Activated T-cell treated with anti-CD3 and anti-CD28 coated beads, Interleukin-2, amount 50 U/mL, for 1 hour (primary cell): ENCODE results near the gene PXK.
"Not testable (repeated sequence)": the region's sequence is repeated elsewhere in the genome, so short reads cannot be mapped to it uniquely, and the experiment has no call there.

Experiments used
- DNase-seq: peaks from one replicate; pipeline ENCODE4 v3.0.0-alpha.2; 2020

Gene PXK

DNA sequence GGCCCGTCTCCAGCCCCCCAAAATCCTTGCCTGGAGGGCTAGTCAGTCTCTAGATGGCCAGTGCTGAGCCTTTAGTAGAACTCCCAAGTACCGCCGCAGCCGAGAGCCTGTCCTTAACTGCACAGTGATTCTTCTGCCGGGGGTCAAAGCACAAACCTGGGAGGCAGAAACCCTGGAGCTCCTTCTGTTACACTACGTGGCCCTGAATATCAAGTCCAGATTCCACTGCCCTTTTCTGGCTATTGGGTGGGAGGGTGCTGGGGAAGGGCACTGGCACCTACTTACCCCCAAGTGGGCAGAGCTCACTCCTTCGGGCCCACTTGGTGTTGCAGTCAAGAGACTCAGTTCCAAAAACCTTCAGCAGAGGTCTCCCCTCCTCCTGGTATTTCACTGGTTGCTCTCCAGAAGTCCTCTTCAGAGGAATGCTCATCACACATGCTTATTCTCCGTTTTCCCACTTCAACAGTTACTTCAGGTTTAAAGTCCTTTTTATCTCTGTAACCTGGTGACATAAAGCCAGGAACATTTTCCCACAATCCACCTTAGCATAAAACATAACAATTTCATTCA, 90.1 kb downstream of the PXK start:
- no peak for DNase-seq

DNA sequence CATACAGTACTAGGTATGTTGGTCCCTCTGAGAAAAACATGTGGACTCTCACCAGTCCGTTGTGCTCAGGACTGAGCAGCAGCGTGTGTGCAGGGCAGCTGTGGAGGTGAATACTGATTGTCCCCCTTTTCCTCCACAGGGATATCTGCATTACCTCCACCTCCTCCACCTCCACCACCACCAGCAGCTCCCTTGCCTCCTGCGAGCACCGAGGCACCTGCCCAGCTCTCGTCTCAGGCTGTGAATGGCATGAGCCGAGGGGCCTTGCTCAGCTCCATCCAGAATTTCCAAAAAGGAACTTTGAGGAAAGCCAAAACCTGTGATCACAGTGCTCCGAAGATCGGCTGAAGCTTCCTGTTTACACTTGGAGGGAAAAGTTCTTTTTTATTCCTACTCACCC, 91.9 kb downstream of the PXK start:
- no peak for DNase-seq

DNA sequence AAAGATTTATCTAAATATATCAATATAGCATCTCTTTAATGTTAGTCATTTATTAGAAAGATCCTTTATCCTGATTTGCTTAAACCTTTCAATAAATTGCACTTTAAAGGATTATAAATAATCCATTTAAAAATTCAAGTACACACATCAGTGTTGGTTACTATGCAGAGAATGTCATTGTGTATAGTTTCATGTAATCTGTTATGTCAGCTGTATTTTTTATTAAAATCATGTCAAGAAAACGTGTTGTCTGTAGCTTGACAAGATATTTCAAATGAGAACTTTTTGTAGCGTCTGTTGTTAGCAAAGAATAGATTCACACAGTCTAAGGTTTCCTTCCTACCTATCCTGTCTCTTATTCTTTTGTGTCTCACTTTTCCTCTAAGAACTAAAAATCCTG, 93.1 kb downstream of the PXK start:
- DNase-seq, result no peak

DNA sequence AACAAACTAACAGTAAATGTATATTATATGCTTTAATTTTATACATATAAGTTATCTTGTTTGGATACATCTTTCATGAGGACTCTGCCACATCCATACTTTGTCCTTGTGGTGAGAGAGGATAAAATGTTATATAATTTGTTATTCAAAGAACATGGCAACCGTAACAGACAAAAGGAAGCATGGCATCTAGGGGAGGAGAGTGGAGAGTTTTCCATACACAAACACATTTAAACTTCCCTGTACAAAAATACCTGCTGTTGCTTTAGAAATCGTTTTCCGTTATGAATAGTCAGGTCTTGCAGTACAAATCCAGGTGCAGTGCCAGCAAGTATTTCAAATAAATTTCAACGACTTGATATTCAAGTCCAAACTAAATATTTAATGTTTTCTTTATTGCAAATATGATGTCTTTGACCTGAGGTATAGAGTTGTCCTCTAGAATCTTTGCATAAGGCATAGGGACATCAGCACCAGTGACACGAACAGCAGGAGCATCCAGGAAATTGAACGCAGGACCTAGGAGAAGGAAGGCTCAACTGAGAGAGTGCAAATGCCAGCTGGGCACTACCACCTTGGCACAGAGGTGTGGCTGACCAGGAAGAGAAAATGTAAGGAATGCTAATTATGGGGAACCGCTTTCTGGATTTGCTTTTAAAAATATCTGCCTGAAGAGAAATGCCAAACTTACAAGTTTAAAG, 95.1 kb downstream of the PXK start:
- DNase-seq, result no peak

DNA sequence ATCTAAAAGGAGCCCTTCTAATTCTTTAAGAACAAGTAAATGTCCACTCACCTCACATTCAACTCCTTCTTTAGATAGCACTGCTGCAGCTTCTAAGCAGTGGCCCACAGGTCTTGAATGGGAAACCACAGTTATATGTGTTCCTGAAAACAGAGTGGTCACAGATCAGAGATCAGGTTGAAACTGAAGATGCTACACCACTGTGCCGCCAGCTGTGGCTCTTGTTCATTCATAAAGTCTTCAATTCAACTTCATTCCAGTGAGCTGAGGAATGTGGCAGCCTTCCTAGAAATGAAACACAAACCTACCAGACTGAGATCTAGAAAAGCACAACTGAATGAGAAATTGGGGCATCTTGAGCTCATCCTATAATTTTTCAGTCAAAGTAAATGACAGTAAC, 97.0 kb downstream of the PXK start:
- no peak for DNase-seq

DNA sequence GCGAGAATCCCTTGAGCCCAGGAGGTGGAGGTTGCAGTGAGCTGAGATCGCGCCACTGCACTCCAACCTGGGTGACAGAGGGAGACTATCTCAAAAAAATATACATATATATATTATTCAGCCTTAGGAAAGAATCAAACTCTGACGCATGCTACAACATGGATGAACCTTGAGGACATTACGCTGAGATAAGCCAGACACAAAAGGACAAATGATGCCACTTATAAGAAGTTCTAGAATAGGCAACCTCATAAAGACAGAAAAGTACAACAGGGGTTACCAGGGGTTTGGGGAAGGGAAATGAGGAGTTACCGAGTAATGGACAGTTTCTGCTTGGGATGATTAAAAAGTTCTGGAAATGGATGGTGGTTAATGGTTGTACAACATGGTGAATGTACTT, 100.2 kb downstream of the PXK start:
- DNase-seq, result no peak

DNA sequence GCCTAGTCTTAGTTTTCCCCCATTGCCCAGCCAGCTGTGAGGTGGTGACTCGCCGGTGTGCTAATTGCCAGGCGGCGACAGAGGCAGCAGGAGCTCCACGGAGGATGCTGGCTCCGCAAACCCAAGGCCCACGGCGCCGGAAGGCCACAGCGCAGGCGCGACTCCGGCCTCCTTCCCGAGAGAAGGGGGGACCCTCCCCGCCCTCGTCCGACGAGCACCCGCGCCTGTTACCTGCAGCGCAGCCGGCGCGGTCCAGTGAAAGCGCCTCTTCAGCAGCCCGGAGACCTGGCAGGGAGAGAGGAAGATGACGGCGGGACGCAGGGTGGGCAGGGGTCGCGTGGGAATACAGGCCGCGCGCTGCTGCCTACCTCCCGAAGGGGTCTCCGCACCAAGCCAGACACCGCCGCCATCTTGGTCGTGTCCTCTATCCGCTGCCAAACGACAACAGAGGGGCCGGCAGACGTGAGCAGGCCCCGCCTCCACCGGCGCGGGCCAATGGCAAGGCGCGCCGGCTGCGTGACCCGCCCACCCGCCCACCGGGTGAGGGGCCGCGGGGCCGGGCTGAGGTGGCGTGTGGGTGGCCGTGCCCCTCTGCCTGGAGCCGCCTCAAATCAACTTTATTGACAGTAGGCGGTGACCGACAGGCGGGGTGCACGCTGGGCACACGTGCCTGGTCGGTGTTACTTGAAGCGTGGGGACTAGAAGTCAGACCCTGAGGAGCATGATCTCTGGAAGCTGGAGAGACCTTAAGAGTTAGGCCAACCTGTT, 100.9 kb downstream of the PXK start, which contains the start of gene PDHB:
Gene PDHB, minus strand, starts transcription at position 433 of the 768 bp plus-strand sequence. Its CDS starts 23 bp downstream, at position 410.
- DNase-seq, result peak; percentile 89

DNA sequence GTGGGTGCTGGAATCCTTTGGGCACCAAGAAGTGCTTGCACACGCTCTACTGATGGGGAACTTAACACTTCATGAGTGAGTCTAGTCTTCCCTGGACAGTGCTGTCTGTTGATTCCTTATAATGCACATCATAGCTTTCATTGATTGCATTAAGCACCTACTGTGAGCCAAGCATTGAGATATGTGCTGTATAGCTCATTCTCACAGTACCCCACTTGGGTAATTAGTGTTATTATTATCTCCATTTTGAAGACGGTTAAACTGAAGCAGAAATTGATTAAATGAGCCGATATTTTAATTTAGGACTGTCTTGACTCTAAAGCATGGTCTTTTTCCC, 101.4 kb downstream of the PXK start:
- no peak for DNase-seq

DNA sequence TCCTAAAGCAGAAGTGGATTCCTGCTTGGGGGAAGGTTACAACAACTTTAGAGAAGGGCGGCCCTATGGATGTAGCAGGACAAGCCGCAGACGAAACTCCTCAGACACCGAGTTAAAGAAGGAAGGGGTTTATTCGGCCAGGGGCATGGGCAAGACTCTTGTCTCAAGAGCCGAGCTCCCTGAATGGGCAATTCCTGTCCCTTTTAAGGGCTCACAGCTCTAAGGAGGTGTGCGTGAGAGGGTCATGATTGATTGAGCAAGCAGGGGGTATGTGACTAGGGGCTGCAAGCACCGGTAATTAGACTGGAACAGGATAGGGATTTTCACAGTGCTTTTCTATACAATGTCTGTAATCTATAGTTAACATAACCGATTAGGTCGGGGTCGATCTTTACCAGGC, 101.8 kb downstream of the PXK start:
- DNase-seq, result no peak

DNA sequence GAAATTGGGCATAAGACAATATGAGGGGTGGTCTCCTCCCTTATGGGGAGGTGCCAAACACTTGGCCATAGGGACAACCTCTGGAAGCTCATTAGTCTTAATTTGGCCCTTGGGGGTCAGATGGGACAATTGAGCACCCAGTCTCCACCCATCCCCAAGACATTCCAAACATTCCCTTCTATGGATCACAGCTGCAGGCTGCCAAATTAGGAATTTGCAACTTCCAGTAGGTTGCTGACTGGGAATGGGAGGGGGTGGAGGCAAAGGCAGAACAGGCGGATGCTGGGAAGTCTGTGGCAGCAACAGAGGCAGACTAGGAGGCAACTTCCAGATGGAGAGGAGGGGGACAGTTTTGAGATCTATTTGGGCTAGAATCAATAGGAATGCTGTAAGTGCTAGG, 102.3 kb downstream of the PXK start:
- no peak for DNase-seq

DNA sequence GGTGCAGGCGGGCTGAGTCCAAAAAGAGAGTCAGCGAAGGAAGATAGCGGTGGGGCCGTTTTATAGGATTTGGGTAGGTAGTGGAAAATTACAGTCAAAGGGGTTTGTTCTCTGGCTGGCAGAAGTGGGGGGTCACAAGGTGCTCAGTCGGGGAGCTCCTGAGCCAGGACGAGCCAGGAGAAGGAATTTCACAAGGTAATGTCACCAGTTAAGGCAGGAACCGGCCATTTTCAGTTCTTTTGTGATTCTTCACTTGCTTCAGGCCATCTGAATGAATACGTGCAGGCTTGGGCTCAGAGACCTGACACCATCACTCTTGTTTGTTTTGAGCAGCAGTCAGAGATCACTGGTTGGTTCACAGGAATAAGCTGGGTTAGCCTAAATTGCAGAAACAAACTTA, 104.6 kb downstream of the PXK start:
- not testable (repeated sequence) for DNase-seq

DNA sequence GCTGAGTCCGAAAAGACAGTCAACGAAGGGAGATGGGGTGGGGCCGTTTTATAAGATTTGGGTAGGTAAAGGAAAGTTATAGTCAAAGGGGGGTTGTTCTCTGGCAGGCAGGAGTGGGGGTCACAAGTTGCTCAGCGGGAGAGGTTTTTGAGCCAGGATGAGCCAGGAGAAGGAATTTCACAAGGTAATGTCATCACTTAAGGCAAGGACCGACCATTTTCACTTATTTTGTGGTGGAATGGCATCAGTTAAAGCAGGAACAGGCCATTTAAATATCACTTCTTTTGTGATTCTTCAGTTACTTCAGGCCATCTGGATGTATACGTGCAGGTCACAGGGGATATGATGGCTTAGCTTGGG, 108.3 kb downstream of the PXK start:
- not testable (repeated sequence) for DNase-seq

DNA sequence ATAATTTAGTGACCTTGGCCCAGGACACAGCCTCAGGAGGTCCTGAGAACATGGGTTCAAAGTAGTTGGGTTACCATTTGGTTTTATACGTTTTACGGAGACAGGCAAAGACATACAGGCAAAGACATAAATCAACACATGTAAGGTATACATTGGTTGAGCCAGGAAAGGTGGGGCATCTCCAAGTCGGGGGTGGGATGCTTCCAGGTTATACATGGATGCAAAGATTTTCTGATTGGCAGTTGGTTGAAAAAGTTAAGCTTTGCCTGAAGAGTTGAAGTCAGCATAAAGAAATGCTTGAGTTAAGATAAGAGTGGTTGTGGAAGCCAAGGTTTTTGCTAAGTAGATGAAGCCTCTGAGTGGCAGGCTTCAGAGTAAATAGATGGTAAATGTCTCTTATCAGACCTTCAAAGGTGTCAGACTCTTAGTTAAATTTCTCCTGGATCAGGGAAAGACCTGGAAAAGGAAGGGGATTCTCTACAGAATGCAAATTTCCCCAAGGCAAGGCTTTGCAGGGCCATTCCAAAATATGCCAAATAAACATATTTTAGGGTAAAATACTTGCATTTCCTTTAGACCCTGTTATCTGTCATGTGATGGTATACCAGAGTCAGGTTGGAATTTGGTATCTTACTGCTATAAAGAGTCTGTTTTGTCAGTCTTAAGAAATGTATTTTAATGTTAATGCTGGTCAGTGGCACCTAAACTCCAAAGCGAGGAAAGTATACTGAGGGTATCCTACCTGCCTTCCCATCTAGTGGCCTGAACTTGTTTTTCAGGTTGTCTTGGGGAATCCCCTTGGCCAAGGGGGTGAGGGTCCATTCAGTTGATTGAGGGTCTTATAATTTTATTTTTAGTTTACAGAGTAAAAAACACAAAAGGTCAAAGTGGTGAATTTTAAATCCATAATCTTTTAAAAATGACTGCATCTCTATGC, 109.1 kb downstream of the PXK start:
- no peak for DNase-seq

DNA sequence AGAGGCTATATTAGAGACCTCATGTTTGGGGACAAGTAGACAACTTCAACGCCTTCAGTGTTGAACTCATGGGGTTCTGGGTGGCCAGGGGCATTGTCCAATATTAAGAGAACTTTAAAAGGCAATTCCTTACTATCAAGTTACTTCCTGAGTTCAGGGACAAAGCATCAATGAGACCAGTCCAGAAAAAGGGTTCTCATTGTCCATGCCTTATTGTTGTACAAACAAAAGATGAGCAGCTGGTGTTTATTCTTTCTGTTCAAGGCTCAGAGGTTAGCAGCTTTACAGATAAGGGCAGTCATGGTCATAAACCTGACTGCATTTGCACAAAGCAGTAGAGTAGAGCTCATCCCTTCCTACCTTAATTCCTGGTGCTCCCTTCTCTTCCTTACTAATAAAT, 119.5 kb downstream of the PXK start:
- no peak for DNase-seq

DNA sequence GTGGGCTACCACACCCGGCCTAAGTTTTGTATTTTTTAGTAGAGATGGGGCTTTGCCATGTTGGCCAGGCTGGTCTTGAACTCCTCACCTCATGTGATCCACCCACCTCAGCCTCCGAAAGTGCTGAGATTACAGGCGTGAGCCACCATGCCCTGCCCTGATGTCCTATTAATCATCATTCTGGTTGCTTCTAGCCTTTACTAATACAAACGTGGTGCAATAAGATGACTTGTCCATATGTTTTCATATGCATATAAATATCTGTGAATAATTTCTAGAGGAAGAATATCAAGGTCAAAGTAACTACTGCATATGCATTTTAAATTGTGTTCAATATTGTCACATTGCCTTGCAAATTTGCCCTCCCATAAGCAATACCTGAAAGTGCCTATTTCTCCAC, 126.5 kb downstream of the PXK start:
- DNase-seq, result no peak

DNA sequence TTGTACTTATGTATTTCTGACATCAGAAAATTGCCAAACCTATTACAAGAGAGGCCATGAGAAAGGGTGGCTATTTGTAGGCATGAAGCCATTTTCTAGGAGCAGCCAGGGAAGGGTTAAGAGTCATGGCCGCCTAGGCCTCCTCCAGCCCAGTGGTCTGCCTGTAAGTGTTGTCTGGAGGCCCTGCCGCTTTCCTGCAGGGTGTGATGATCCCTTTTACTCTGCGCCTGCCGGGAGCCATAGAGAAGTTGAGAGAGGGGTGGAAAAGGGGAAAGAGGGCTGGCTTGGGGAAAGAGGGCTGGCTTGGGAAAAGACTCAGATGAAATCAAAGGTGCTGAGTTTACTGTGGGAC, 130.1 kb downstream of the PXK start:
- no peak for DNase-seq

DNA sequence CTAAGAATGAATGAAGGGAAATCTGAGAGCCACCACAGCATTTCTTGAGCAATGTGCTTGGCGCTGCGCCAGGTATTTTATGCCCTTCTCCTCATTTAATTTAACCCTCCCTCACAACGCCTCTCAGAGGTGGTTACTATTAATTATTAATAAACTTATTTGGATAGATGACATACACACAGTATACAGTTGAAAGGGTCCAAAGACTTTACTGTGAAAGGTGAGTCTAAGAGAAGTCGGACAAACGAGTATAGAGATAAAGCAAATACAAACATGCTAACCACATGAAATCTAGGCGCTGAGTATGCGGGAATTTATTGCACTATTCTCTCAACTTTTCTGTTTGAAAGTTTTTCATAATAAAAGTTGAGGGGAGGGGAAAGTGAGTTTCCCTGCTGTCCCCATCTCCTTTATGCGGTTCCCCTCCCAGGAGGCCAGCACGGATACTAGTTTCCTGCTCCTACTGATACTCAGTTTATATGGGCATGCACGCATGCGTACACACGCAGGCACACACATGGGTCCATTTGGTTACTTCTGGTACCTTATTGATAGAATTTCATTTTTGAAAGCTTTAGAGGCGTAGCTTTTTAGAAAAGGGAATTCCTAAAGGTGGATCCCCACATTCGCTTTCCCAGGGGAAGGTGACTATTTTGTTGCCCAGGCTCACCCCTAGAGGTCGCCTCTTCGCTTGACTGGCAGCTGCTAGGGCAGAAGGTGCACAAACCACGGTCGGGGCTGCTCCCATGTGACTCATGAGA, 130.7 kb downstream of the PXK start:
- DNase-seq, result peak; percentile 64

DNA sequence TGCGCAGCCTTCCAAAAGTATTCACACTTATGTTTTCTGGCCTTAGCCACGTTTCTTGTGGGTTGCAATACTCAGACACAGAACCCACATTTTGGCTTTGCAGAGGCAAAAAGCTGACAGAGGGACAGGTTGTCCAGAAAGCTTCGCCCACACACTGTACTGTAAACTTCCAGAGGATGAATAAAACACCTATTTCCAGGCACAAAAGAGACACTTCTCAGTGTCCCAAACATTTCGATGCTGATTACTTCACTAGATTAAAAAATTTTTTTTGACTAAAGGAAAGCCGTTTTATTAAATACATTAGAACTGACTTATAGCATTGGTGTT, 131.2 kb downstream of the PXK start:
- no peak for DNase-seq

DNA sequence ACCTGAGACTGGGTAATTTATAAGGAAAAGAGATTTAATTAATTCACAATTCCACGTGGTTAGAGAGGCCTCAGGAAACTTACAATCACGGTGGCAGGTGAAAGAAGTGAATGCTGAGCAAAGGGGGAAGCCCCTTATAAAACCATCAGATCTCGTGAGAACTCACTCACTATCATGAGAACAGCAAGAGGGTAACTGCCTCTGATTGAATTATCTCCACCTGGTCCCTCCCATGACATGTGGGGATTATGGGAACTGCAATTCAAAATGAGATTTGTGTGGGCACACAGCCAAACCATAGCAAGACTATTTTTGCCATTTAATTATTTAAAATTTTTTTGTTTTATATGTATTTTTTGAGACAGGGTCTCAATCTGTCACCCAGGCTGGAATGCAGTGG, 132.2 kb downstream of the PXK start:
- no peak for DNase-seq

DNA sequence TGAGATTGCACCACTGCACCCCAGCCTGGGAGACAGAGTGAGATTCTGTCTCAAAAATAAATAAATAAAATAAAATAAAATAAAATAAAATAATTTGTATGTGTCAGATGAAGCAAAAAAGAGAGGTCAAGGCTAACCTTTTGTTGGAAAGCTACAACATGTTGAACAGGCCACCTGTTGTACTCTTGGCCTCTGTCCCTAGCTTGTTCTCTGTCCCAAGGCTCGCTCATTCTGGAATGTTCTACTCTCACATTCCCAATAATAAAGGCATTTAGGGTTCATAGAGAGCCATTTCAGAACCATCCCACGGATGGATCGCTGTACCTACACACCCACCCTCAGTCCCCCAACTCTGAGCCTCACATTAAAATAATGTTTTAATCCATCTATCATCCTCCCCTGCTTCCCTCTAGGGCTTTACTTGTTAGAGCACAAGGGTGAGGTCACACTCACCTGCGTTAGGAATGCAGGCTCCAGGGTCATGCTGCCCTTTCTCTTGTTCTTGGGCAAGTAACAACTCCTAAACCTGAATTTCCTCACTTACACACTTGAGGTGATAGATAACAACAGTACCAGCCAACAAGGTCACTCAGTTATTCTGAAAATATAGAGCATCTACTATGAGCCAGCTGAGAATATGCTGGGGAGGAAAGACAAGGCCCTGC, 134.3 kb downstream of the PXK start:
- DNase-seq, result no peak

DNA sequence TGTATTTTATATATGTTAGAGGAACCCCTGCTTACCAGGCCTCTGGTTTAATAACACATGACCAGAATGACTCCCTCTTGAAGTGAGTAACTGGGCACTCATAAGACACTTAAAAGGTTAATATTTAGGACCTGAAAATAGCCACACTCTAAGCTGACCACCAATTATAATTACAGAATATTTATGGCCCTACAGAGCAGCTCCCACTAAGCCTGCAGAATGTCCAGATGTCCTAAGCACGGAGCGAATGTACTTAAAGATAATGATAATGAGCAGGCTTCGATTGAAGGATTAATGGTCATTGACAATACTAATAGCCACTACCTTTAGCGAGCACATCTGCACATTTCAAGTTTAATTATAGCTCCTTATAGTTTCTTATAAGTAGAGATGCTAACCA, 136.4 kb downstream of the PXK start:
- DNase-seq, result no peak

DNA sequence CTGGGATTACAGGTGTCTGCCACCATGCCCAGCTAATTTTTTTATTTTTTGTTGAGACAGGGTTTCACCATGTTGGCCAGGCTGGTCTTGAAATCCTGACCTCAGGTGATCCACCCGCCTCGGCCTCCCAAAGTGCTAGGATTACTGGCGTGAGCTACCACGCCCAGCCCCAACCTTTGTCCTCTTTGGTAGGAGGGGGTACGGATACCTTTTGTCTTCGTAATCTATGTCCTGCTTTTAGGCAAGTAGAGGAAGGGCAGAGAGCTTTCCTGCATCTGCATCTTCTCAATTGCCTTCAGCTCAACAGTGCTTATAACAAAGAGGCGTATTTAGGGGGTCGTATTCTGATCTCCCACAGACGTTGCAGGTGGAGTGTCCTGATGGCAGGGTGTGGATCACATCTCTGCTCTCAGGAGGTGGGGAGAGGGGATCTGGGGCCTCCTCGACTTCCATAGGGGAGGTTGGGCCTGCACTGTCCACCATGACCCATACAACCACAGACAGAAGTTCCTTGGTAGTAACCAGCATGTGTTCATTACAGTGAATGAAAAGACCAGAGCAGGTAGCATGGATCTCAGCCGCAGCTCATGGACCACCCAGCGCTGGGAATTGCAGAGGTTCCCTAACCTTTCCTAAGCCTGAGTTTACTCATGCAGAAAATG, 137.8 kb downstream of the PXK start:
- DNase-seq, result no peak
